ENCODE measurements around the gene TCL1B.
"Not testable (repeated sequence)": the region's sequence is repeated elsewhere in the genome, so short reads cannot be mapped to it uniquely, and the experiment has no call there.

Gene TCL1B, protein sequence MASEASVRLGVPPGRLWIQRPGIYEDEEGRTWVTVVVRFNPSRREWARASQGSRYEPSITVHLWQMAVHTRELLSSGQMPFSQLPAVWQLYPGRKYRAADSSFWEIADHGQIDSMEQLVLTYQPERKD

DNA sequence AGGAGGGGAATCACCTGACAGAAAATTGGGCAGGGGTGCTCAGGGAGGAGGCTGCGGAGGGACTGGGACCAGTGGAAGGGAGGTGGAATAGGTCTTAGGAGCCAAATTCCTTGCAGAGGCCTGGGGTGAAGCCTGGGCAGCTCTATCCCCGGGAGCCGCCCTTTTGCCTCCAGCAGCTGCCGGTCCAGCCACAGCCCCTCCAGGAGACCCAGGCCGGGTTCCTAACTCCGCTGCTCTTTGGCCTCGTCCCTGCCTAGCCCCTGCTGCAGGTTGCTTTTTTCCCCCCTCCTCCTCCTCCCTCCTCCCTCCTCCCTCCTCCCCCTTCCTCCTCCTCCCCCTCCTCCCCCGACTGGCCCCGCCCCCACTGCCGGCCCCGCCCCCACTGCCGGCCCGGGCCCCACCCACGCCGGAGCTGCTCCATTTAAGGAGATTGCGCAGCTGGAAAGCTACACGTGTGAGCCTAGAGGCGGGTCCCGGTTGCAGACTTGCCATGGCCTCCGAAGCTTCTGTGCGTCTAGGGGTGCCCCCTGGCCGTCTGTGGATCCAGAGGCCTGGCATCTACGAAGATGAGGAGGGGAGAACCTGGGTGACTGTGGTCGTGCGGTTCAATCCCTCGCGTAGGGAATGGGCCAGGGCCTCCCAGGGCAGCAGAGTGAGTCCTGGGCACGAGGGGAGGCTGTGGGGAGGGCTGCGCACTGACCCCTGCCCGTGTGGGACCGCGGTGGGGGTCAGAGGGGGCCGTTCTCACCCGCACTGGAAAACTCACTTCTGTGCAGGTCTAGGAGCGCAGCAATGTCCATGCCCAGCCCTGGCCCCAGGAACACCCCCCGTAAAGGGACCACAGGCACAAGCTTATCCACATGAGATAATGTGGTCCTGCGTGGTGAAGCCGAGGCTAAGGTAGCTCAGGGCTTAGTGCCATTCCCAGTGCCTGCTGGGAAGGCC lies at the start of gene TCL1B:
TSS of gene TCL1B (plus strand) at position 449 of the 945 bp plus-strand sequence. CDS start at position 491, 42 bp downstream.
- DNase-seq: no peak

DNA sequence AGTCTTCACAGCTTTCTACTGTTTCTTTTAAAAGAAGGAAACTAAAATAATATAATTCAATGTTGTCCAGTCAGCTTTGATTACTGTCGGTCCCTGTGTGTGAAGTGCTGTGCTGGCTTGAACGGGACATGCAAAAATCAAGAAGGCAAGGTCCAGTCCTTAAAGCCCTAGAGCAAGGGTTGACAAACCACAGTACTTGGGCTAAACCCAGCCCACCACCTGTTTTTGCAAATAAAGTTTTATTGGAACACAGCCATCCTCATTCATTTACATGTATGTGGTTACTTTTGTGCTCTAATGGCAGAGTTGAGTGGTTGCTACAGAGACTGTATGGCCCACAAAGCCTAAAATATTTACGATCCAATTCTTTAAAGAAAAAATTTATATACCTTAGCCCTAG lies 41.2 kb upstream of the TCL1B start:
- no peak for DNase-seq

DNA sequence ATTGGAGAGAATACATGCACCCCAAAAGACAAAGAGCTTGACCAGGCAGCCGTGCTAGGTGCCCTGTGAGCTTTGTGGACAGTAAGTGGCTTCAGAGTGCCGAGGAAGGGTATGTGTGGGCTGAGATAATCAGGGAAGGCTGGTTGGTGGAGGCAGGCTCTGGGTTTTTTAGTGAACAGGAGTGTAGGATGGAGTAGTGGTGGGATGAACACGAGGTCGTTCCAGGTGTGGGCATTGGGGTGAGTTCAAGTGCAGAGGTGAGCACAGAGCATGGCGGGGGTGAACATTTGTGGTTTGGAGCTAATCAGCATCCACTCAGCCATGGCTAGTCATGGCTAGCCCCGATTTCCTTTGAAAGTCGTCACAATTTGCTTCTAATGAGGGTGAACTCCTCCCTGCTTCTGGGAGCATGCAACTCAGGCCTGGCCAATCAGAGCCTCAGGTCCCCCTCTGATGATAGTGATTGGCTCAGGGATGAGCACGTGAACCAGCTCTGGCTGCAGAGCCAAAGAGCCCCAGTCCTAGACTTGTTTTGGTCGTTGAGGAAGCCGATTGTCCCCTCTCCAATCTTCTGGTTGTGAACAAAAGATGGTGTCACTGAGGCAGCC lies 40.7 kb upstream of the TCL1B start:
- no peak for DNase-seq

DNA sequence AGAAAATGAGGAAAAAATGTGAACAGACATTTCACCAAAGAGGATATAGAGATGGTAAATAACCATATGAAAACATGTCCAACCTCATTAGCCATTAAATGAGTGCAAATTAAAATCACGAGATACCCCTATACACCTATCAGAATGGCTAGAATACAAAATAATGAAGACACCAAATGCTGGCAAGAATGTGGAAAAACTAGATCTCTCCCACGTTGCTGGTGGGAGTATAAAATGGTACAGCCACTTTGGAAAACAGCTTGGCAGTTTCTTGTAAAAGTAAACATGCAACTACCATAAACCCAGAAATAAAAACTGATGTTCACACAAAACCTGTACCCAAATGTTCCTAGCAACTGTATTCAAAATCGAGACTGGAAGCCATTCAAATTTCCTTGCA lies 38.3 kb upstream of the TCL1B start:
- DNase-seq: no peak

DNA sequence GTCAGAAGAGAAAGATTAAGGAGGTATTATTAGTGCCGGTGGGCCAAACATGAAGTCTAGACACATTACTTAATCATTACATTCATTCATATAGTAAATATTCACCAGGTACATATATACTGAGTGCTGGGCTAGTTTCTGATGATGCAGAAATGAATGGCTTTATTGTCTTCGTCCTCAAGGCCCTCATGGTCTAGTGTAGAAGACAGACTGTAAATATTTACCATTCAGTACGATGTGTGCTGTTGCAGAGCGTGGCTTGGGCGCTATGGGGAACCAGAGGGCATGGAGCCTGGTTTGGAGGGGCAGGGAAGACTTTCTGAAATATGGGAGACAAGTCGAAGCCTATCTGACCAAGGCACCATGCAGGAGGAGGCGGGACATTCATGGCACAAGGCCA lies 37.0 kb upstream of the TCL1B start:
- DNase-seq: no peak

DNA sequence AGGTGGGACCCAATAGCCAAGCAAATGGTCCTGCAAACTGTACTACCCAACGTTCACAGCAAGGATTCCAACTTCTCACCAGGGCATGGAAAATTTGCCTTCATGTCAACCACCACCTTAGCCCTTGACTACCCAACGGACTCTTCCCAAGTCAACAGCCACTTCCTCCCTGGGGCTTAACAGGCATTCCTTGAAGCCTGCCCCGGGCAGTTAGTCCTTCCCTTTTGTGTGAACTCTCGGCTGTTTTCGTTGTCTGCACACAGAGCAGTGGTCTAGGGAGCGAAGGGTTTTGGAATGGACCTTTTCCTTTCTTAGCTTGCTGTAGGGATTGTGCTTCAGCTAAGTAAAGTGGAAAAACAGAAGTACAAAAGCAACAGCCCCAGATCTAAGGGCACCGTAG lies 35.2 kb upstream of the TCL1B start:
- no peak for DNase-seq

DNA sequence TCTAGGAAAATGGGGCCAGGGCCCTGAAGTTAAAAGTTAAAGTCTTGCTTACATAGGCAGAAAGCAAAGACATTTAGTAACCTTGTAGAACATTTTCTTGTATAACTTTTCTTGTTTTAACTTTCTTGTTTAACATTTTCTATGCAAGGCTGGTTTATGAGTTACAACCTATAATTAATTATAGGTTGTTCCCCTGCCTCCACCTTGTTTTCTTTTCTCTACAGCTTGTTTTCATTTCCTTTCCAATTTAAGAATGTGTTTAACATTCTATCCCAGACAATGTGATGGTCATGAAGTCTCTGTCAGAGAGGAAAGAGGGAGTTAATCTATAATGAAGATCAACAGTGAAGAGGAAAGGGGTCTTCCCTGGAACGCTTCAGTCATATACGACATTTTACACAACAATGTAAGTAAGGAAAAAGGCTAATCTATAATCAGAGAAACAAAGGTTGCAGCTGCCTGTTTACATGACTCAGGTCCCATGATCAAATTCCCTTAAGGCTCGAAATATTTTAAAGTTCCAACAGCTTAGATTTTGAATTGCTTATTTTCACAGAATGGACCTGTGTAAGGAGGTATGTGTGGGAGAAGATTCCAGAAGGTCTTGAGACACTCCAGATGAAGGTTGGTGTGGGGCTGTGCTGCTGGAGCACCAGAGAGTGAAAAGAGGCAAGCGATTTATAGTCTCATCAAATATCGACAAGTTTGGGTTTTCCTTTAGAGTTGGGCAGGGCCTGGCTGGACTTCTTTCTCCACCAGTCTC lies 34.2 kb upstream of the TCL1B start:
- DNase-seq: no peak

DNA sequence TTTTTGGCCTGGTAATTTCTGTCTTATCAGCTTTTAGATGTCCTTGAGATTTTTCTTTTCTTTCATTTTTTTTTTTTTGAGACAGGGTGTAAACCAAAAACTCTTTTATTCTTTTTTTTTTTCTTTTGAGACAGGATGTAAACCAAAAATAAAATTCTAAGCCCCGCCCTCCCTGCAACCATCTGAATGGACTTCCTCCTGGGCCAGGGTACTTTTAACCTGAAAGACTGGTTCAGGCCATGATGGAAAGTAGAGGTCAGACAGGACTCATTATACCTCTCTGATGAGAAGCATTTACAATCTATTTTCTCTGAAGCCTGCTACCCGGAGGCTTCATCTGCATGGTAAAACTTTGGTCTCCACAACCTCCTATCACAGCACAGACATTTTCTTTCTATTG lies 33.5 kb upstream of the TCL1B start:
- DNase-seq: no peak

DNA sequence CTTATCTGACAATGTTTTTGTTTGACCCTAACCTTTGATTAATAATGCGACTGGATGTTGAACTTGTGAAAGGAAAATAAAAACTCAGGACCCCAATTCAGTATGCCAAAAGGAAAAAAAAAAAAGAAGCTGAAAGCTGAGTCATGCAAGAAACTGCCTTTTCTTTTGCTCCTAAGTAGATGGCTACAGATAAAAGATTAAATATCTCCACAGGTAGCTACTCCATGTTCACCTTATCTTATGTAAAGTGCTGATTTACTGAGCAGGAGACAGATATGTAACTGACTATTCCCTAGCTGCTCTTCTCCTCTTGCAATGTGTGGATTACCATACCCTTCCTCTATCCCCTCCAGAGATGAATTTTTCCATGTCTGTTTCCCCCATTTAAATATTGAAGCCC lies 30.8 kb upstream of the TCL1B start:
- no peak for DNase-seq

DNA sequence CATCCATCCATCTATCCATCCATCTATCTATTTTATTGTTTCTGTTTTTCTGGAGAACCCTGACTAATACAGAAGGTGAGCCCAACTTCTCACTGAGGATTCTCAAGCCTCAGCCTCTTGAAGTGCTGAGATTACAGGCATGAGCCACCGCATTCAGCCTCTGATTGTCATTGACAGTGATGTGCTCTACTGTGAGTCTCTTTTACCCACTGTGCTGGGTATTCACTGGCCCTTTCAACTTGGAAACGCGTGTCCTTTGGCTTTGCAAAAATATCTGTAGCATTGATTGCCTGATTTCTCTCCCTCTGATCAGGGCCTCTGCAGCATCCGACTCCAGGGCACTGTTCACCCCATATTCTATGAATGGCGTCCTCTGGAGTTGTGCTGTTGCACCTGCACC lies 29.6 kb upstream of the TCL1B start:
- DNase-seq: no peak

DNA sequence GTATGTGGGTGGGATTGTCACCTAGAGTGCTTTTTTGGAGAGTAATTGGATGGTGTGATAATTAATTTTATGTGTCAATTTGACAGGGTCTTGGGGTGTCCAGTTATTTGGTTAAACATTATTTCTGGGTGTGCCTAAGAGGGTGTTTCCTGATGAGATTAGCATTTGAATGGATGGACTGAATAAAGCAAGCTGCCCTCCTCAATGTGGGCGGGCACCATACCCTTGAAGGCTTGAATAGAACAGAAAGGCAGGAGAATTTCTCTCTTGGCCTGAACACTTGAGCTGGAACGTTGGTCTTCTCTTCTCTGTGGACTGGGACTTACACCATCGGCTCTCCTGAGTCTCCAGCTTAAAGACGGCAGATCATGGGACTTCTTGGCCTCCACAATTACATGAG lies 28.8 kb upstream of the TCL1B start:
- DNase-seq: no peak

DNA sequence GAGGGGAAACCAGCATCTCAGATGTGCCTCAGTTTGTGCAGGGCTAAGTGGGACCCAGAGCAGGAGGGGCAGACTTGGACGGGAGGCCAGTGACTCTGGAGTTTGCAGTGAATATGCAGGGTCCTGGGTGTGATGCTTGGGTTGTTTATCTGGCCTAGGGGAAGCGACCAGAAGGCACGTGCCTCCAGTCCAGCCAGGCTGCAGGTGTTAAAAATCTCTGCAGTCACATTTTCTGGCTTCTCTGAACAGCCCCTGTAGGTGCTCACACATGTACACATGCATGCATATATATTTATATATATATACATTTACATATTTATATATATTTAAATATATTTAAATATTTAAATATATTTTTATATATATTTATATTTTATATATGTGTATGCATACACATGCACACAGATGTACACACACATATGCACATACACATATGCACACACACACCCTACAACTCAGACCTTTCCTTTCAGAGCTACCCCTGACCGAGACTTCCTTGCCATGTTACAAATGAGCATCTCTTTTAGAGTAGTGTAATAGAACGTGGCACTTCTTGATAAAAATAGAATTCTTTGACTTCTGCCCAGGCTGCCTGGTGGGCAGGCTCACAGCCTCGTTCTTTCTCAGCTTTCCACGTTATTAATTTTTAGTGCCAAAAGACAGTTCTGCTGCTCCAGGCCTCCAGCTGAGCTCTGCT lies 26.8 kb upstream of the TCL1B start:
- no peak for DNase-seq

DNA sequence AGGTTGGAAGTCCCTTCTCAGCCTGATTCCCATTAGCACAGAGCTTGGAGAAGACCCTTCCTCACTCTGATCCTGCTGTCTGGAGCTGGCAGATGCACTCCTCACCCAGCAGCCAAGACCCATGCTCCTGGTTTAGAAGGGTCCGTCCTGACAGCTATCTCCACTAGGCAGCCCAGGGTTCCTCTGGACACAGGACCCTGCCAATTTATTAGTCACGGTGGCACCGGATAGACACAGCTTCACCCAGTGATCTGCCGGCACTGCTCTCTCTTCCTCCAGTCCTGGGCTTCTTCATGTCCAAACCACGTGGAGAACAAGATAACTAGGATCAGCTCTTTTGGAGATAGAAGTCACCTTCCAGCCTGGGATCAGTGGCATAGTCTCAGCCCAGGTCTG lies 26.2 kb upstream of the TCL1B start:
- no peak for DNase-seq

DNA sequence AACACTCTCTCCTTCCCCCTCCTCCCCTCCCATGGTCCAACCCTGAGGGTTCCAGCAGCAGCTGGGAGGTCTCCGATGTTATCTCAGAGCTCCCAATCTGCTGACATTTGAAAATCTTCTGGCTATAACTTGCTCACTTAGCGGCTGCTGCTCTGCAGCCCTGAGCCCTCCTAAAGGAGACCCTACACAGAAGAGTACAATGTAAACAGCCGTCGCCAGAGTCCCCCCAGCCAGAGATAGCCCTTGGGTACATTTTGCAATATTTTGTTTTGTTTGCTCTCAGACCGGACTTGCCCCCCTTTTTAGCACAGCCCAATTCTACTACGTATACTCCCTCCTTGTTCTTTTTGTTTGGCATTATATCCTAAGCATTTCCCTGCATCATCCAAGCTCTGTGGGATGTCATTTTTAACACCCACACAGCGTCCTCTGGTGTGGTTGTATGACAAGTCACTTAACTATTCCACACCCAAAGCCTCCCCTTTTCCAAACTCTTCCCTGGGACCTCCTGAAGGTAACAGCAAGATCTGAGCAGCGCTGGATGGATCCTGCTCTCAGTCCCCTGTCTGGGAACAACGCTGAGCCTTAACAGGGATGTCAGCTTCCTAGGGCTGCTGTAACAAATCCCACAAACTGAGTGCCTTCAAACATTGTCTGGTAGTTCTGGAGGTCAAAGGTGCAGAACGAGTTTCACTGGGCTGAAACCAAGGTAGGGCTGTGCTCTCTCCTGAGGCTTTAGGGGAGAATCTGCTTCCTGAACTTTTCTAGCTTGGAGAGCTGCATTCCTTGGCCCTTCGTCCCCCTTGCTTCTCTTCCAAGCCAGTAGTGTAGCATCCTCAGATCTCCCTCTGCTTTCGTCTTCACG lies 25.3 kb upstream of the TCL1B start:
- no peak for DNase-seq

DNA sequence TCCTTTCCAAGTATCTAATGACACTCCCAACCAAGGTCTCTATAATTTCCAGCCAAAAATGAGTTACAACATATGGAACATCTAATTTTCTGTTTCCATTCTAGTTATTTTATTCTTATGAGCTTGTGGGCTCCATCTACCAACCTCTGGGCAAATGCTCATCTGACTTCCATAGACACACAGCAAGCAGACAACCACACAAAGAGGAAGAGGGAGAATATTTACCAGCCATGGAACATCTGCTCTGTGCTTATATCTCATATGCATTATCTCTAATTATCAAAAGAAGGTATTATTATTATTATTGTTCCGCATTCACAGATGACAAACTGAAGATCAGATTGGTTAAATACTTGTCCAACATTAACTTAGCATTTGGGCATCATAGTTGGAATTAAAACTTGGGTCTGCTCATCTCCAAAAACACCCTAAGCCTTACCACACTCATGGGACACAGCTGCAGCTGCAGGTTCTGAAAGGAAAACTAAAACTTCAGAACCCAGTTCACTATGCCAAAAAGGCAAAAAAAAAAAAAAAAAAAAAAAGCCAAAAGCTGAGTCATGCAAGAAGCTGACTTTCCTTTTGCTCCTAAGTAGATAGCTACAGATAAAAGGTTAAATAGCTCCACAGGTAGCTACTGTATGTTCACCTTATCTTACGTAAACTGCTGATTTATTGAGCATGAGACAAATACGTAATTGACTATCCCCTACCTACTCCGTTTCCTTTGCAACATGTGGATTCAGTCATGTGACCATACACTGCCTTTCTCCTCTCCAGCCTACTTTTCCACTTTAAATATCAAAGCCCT lies 23.6 kb upstream of the TCL1B start:
- DNase-seq: no peak

DNA sequence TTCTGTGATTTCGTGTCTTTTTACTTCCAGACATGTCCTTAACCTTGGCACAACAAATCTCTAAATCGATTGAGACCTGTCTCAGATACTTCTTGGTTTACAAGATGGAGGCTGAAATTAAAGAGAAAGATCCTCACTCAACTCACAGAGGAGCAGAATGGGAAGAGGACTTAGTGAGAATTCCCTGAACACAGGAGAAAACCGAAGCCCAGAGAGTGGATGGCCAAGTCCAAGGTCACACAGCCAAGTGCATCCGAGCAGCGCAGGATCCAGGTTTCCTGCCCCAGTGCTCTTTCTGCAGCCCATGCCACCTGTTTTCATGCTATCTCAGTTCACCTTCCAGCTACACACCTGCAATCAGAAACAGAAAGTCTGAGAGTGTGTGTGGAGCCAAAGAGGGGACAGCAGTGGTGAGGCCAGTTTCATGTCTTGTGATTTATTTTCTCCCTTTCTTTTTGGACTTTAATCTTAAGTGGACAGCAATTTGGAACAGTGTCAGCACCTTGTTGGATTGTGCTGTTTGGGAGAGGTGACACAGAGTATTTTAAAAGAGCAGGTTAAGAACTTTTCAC lies 22.9 kb upstream of the TCL1B start:
- no peak for DNase-seq

DNA sequence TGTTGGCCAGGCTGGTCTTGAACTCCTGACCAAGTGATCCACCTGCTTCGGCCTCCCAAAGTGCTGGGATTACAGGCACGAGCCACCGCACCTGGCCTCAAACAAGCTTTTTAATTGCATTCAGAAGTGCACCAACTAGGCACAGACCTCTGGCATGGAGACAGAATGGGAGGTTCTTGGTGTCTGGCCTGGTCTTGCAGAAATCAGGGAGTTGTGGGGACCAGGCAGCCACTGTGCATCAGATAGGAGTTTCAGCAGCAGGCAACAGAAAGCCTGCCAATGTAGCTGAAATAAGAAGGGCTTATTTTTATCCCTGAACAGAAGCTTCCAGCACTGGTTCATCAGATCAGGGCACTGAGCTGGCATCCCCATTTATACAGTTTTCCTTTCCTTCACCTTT lies 22.2 kb upstream of the TCL1B start:
- DNase-seq: no peak

DNA sequence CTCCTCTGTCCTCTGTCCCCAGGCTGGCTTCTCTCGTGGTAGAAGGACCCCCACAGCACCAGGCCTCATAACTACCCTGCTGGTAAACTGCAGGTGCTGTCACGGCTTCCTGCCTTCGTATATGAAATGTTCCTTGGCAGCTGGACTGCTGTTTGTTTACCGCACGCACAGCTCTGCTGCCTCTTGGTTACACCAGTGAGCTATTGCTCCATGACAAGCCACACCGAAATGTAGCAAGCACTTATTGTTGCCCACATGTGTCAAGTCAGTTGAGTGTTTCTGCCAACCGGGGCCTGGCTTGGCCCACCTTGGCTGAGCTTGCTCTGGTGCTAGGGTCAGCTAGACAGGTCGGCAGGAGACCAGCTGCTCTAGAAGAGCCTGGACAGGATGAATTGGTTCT lies 21.7 kb upstream of the TCL1B start:
- DNase-seq: no peak

DNA sequence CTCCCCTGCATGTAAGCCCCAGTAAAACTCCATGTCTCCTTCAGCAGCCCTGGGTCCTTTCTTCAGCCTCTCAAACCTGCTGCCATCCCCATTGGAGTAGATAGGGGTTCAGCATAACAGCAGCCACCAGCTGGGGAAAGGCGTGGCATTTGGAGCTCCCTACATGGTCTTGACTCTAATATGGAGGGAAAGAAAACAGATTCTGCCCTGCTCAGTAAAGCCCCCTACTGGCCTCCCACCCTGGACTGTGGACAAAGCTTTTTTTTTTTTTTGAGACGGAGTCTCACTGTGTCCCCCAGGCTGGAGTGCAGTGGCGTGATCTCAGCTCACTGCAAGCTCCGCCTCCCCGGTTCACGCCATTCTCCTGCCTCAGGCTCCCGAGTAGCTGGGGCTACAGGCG lies 20.7 kb upstream of the TCL1B start:
- not testable (repeated sequence) for DNase-seq

DNA sequence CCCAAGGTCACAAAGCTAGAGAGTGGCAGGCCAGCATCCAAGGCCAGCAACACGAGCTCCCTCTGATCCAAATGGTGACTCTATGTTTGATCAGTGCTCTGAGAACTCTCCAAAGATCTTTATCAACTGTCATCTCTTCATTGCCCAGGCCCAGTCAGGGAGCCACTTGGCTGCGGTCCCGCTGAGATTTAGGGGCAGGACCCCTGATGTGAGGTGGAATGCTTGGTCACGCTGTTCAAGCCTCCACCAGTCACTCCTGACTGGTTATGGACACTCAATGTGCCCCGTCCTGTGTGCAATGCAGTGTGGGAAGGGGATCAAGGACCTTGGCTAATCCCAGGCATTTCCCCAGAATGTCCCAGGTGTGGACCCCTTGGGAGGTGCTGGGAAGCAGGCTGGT lies 19.8 kb upstream of the TCL1B start:
- no peak for DNase-seq

DNA sequence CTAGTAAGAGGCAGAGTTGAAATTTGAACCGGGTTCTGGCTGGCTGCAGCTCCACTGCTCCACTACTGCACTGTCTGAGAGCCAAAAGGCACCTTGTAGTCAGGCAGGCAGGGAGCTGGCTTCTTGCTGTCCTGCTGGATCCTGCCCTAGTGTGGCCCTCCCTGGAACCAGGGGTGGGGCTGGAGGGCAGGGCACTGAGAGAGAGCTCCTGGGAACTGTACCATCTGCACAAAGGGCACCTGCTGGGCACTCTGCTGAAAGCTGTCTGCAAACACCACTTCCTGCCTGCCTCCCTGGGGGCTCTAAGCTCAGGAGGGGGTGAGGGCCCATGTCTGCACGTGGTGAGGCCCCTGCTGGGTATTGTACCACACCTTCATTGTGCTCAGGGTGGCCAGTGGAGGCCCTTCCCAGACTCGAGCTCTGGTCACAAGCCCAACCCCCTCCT lies 19.0 kb upstream of the TCL1B start:
- DNase-seq: no peak
